22Rv1 (cell line): ENCODE measurements around the gene HNRNPA3.
A peak's percentile ranks its signal among the peaks of the same experiment; 100 is the strongest.

Source experiments
- H3K27ac ChIP-seq: fragments of 450-650 bp; 2 replicates; pipeline ENCODE4 v1.5.1; 2017
- CTCF ChIP-seq: fragments of 450-650 bp; IDR thresholded peaks from 2 replicates; pipeline ENCODE4 v1.5.1; 2017; ENCODE audit warnings: mild to moderate bottlenecking
- ZFX ChIP-seq: fragments of 450-650 bp; IDR thresholded peaks from 2 replicates; pipeline ENCODE4 v1.6.1; 2017; ENCODE audit warnings: antibody characterized with exemption, borderline replicate concordance

Gene HNRNPA3

DNA sequence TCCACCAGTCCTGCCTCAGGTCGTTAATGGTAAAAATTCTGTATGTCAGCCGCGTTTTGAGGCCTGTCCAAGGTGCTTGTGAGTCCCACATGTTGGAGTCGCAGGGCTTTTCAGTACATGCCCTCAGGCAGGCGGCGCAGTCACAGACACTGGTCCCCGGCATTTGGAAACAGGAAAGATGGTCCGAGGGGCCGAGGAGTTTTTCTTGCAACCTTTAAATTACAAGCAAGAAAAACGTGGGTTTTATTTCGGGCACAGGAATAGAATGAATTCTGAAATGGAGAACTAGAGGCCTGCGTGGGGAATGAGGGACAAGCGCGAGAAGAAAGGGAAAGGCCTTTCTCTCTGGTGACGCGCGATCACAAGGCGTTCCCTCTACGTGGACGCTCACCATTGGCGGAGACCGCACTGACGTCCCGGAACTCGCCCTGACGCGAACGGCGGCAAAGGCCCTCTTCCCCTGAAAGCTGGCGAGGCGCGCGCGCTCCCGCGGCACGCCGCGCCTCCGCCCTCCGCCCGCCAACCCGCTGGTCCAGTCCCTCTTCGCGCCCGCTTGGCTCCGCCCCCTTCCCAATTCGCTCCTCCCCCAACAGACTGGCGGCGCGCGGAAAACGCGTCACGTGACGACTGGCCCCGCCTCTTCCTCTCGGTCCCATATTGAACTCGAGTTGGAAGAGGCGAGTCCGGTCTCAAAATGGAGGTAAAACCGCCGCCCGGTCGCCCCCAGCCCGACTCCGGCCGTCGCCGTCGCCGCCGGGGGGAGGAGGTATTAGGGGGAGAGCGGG, at the start of gene HNRNPA3:
Gene HNRNPA3 (plus strand): TSS at position 689 of the 785 bp plus-strand sequence. CDS start 6 bp downstream, at position 695.
- no peak for TF ChIP-seq ZFX
- no peak for TF ChIP-seq CTCF
- peak within 1 kb of the TSS; percentile 90 for H3K27ac ChIP-seq

GRCh38 chr2:177164131-177164530, 48.5 kb upstream of the HNRNPA3 start:
- H3K27ac ChIP-seq: no peak overlapping the region
- no peak for TF ChIP-seq CTCF
- TF ChIP-seq ZFX: no peak

- H3K27ac ChIP-seq: no peak overlapping the region
- TF ChIP-seq CTCF (peak; percentile 89), ZFX (no peak)
Observed at GRCh38 chr2:177164584-177165052, 48.0 kb upstream of the HNRNPA3 start.

- TF ChIP-seq ZFX (no peak), CTCF (no peak)
Observed at GRCh38 chr2:177165061-177165583, 47.5 kb upstream of the HNRNPA3 start.

GRCh38 chr2:177165721-177166711, 46.6 kb upstream of the HNRNPA3 start:
- H3K27ac ChIP-seq: no peak overlapping the region
- TF ChIP-seq ZFX (no peak), CTCF (no peak)

More at GRCh38 chr2:177165061-177165583, 47.5 kb upstream of the HNRNPA3 start:
- H3K27ac ChIP-seq: no peak overlapping the region

- H3K27ac ChIP-seq: no peak overlapping the region
- no peak for TF ChIP-seq ZFX
- TF ChIP-seq CTCF: no peak
Observed at GRCh38 chr2:177169810-177170514, 42.6 kb upstream of the HNRNPA3 start.
